ENCODE results near the gene DPF3.

The DPF3 gene

DNA sequence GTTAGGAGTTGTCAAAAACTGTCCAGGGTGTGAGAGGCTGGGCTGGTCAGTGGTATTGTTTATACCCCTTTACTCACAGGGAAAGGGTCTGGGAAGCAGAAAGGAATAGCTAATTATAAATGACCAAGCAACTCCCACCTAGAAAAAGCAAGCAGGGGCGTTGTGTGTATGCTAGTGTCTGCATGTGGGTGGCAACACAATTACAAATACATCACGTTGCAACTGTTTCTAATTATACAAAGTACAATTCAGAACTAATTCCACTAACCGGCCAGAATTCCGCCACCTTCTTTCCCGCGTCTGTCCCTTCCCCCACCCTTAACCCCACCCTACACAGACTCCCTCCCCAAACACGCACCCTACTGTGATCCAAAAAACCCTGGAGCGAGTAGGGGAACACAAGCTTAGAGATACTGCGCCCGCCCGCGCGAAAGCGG is 2.2 kb downstream of the DPF3 start:
- no peak for DNase-seq (ENCODE audit: low read depth)
- H3K4me3 ChIP-seq (ENCODE audit: low read depth, low read length): peak overlapping the region; percentile 88
- no peak for TF ChIP-seq CTCF (IDR thresholded peaks at IDR 0.05; ENCODE audit: low read depth, low read length, missing control alignments)
- in situ Hi-C loops (cut with HindIII; ENCODE audit: low sequenced_read_pairs): no loop called here

- H3K4me3 ChIP-seq (ENCODE audit: low read depth, low read length): no peak overlapping the region
- in situ Hi-C loops (cut with HindIII; ENCODE audit: low sequenced_read_pairs): no loop called here
- TF ChIP-seq CTCF (IDR thresholded peaks at IDR 0.05; ENCODE audit: low read depth, low read length, missing control alignments): no peak
- DNase-seq (ENCODE audit: low read depth): no peak
Measured at GRCh38 chr14:72889366-72889765, 4.5 kb downstream of the DPF3 start.

DNA sequence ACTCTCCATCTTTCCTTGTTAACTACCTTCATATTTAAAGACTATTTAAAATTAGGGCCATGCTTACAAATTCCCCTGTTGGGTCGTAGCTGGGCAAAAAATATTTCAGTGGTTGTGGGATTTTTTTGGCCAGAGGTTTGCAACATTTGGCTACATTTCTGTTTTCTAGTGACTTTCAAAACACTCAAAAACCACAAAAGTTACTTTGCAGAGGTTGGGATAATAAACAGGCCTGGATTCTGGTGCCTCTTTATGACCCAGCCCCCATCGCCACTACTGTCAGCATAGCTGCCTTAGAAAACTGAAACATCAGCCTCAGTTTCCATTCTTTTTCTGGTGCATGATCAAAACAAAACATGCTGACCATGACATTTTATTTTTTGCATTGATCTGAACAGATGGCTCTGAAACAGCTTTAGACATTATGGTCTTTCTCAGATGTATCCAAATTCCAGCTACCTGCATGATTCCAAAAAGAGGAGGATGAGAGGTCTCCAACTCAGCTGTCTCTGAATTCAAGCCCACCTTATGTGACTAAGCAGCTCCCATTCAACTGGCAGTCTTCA is 5.2 kb downstream of the DPF3 start:
- no peak for TF ChIP-seq CTCF (IDR thresholded peaks at IDR 0.05; ENCODE audit: low read depth, low read length, missing control alignments)
- in situ Hi-C loops (cut with HindIII; ENCODE audit: low sequenced_read_pairs): no loop called here
- H3K4me3 ChIP-seq (ENCODE audit: low read depth, low read length): no peak overlapping the region
- DNase-seq (ENCODE audit: low read depth): no peak

DNA sequence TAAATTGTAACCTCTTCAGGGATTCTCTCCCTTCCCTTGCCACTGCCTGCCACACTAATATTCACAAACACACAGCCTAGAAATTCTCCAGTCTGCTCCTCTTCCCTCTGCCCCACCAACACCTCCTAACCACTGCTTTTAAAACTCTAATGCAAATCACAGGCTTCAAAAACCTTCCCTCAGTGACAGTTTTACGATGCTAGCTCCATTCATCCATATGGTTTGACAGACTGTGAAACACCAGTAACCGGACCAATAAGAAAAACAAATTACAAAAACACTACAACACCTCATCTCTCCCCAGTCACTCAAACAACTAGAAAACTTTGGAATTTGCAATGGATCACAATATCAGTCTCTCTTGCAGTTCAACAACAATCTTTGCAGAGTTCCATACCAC is 5.7 kb downstream of the DPF3 start:
- in situ Hi-C loops (cut with HindIII; ENCODE audit: low sequenced_read_pairs): no loop called here
- H3K4me3 ChIP-seq (ENCODE audit: low read depth, low read length): no peak overlapping the region
- DNase-seq (ENCODE audit: low read depth): no peak
- no peak for TF ChIP-seq CTCF (IDR thresholded peaks at IDR 0.05; ENCODE audit: low read depth, low read length, missing control alignments)

- H3K4me3 ChIP-seq (ENCODE audit: low read depth, low read length): no peak overlapping the region
- no peak for DNase-seq (ENCODE audit: low read depth)
- no peak for TF ChIP-seq CTCF (IDR thresholded peaks at IDR 0.05; ENCODE audit: low read depth, low read length, missing control alignments)
- in situ Hi-C loops (cut with HindIII; ENCODE audit: low sequenced_read_pairs): no loop called here
Measured at GRCh38 chr14:72887514-72887913, 6.4 kb downstream of the DPF3 start.

DNA sequence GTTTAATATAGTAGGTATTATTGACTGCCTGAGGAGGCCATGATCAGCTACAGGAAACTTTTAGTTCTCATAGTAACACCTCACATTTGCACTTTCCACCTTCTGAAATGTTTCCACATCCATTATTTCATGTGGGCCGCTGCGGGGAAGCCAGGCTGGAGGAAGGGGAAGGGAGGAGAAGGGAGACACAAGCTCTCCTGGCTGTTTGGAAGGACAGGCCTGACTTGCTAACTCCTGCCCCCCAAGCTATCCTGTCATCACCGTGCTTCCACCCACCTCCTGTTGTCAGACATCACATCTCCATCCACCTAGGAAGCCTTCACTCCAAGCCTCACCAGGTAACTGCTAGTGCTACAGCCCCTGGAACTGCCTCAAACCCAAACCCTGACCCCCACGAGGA is 9.5 kb downstream of the DPF3 start:
- TF ChIP-seq CTCF (IDR thresholded peaks at IDR 0.05; ENCODE audit: low read depth, low read length, missing control alignments): no peak
- no peak overlapping the region for H3K4me3 ChIP-seq (ENCODE audit: low read depth, low read length)
- in situ Hi-C loops (cut with HindIII; ENCODE audit: low sequenced_read_pairs): no loop called here
- DNase-seq (ENCODE audit: low read depth): no peak

DNA sequence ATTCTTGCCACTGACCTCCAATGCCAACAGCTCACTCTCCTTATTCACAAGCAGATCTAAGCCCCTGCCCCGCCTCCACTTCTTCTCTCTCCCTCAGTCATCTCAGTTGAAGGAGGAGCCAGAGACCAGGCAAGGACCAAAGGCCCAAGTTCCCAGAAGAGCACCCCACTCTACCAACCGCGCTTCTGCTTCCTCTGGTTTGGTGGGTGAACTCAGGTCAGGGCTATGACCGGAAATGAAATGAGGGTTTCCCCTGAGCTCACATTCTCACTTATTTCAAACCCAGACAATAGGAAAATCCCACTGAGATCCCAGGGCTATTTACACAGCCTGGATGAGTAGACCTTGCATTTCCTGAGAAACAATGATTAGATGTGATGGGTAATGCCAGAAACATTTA is 9.9 kb downstream of the DPF3 start:
- no peak for TF ChIP-seq CTCF (IDR thresholded peaks at IDR 0.05; ENCODE audit: low read depth, low read length, missing control alignments)
- in situ Hi-C loops (cut with HindIII; ENCODE audit: low sequenced_read_pairs): no loop called here
- no peak overlapping the region for H3K4me3 ChIP-seq (ENCODE audit: low read depth, low read length)
- no peak for DNase-seq (ENCODE audit: low read depth)
